Naive B cell (primary cell): ENCODE measurements around the gene ZYG11B. TPM values are rescaled to one million over a fixed set of nuclear protein-coding genes. Genes with fewer than 3 reads are reported as not detected.
"Not testable (repeated sequence)": the region's sequence is repeated elsewhere in the genome, so short reads cannot be mapped to it uniquely, and the experiment has no call there.

ENCODE experiments used
- ATAC-seq, 2 donors: fragments of 150-1000 bp; cut with Tn5 transposase; 2 replicates each; pipeline ENCODE4 v1.10.0; 2021; ENCODE audit warnings: low read depth in 2 of 2, mild to moderate bottlenecking in 2 of 2, moderate library complexity in 2 of 2
- DNase-seq: peaks from one replicate; pipeline ENCODE4 v3.0.0; 2022
- H3K27ac Mint-ChIP-seq, 6 donors: one replicate each; pipeline ENCODE4 v1.8.0; 2020 to 2022; ENCODE audit warnings: mild to moderate bottlenecking in 6 of 6, mixed read lengths in 6 of 6, moderate library complexity in 5 of 6, inconsistent platforms in 2 of 6
- H3K27me3 Mint-ChIP-seq, 3 donors: one replicate each; pipeline ENCODE4 v1.8.0; 2021 to 2022; ENCODE audit warnings: mixed read lengths in 3 of 3, mild to moderate bottlenecking in 1 of 3
- H3K36me3 Mint-ChIP-seq, 2 donors: one replicate each; pipeline ENCODE4 v1.8.0; 2020 to 2022; ENCODE audit warnings: mixed read lengths in 2 of 2, inconsistent platforms in 1 of 2, mild to moderate bottlenecking in 1 of 2
- H3K4me1 Mint-ChIP-seq, 3 donors: one replicate each; pipeline ENCODE4 v1.8.0; 2020 to 2022; ENCODE audit warnings: mixed read lengths in 3 of 3, inconsistent platforms in 1 of 3, mild to moderate bottlenecking in 1 of 3, moderate library complexity in 1 of 3
- H3K4me3 Mint-ChIP-seq, 8 donors: one replicate each; pipeline ENCODE4 v1.8.0; 2020 to 2022; ENCODE audit warnings: mild to moderate bottlenecking in 8 of 8, mixed read lengths in 8 of 8, moderate library complexity in 8 of 8, inconsistent platforms in 2 of 8
- H3K9me3 Mint-ChIP-seq, 7 donors: one replicate each; pipeline ENCODE4 v1.8.0; 2020 to 2022; ENCODE audit warnings: mixed read lengths in 7 of 7, mild to moderate bottlenecking in 5 of 7, inconsistent platforms in 2 of 7, moderate library complexity in 1 of 7
- polyA plus RNA-seq, 6 donors: library from polyadenylated mRNA; unstranded; fragments of 300-500 nt; fragmentation: Illumina TruSeq; gene quantifications; one replicate each; pipeline ENCODE4 v1.2.3, GENCODE V29; 2021; ENCODE audit warnings: low read depth in 6 of 6

ZYG11B gene
- polyA plus RNA-seq, 6 donors from 2014 or later, result 6.8 to 14.2 (median 12.9) TPM

- H3K36me3 Mint-ChIP-seq, result peaks cover 0 to 23% of the 10 kb centered on the region in 2 donors
- H3K4me3 Mint-ChIP-seq, result no peak overlapping the region
- no peak for ATAC-seq
- no peaks in the 10 kb centered on the region for H3K4me1 Mint-ChIP-seq
- H3K27ac Mint-ChIP-seq, result peak overlapping the region in 2 of 6 donors; percentile 2 to 38
- no peak for DNase-seq
- no peaks in the 10 kb centered on the region for H3K27me3 Mint-ChIP-seq
- no peaks in the 10 kb centered on the region for H3K9me3 Mint-ChIP-seq
Observed at GRCh38 chr1:52795464-52795863, 69.2 kb downstream of the ZYG11B start.

GRCh38 chr1:52798331-52798730 lies 72.1 kb downstream of the ZYG11B start:
- peaks cover 0 to 29% of the 10 kb centered on the region in 2 donors for H3K36me3 Mint-ChIP-seq
- H3K9me3 Mint-ChIP-seq, result no peaks in the 10 kb centered on the region
- H3K4me1 Mint-ChIP-seq, result no peaks in the 10 kb centered on the region
- no peak overlapping the region for H3K27ac Mint-ChIP-seq
- H3K27me3 Mint-ChIP-seq, result no peaks in the 10 kb centered on the region
- no peak overlapping the region for H3K4me3 Mint-ChIP-seq
- ATAC-seq (no peak), DNase-seq (no peak)

DNA sequence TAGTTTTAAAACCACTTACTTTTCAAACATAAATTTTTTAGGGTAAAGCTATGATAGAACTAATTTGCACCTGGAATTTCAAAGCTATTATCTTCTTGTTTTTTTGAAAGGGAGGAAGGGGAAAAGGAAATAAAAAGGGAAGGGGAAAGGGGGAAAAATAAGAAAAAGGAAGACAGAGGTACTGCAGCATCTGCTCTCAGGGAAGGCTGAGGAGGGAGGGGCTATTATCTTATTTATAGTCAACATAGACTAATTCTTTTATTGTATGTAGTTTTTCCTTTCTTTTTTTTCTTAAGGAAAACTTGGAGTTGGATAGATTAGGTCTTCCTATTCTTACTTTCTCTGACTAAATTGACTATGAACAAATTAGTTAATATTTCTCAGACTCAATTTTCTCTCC lies 74.8 kb downstream of the ZYG11B start:
- H3K9me3 Mint-ChIP-seq, result no peaks in the 10 kb centered on the region
- DNase-seq, result no peak
- H3K4me3 Mint-ChIP-seq, result no peak overlapping the region
- peak overlapping the region in 2 of 6 donors; percentile 50 to 77 for H3K27ac Mint-ChIP-seq
- no peaks in the 10 kb centered on the region for H3K4me1 Mint-ChIP-seq
- H3K27me3 Mint-ChIP-seq, result no peaks in the 10 kb centered on the region
- ATAC-seq, result no peak
- H3K36me3 Mint-ChIP-seq, result peaks cover 0 to 6% of the 10 kb centered on the region in 2 donors

GRCh38 chr1:52804083-52804482 lies 77.8 kb downstream of the ZYG11B start:
- not testable (repeated sequence) for H3K4me1 Mint-ChIP-seq, ATAC-seq, H3K4me3 Mint-ChIP-seq, H3K9me3 Mint-ChIP-seq, H3K27ac Mint-ChIP-seq, DNase-seq, H3K27me3 Mint-ChIP-seq, H3K36me3 Mint-ChIP-seq

- no peaks in the 10 kb centered on the region for H3K27me3 Mint-ChIP-seq
- H3K27ac Mint-ChIP-seq, result no peak overlapping the region
- ATAC-seq (no peak), DNase-seq (no peak)
- H3K36me3 Mint-ChIP-seq, result peaks cover 8 to 15% of the 10 kb centered on the region in 2 donors
- no peaks in the 10 kb centered on the region for H3K9me3 Mint-ChIP-seq
- H3K4me1 Mint-ChIP-seq, result no peaks in the 10 kb centered on the region
- H3K4me3 Mint-ChIP-seq, result no peak overlapping the region
Observed at GRCh38 chr1:52814465-52814864, 88.2 kb downstream of the ZYG11B start.

DNA sequence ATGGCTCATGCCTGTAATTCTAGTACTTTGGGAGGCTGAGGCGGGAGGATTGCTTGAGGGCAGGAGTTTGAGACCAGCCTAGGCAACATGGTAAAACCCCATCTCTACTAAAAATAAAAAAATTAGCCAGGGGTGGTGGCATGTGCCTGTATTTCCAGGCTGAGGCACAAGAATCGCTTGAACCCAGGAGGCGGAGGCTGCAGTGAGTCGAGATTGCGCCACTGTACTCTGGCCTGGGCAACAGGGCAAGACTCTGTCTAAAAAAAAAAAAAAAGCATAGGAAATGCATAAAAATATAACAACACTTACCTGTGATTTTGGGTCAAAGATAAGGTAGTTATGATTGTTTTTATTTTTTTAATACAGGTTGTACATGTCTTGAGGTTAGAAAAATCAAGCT lies 94.6 kb downstream of the ZYG11B start:
- H3K27me3 Mint-ChIP-seq, H3K9me3 Mint-ChIP-seq, ATAC-seq, H3K4me1 Mint-ChIP-seq, DNase-seq, H3K27ac Mint-ChIP-seq, H3K4me3 Mint-ChIP-seq: not testable (repeated sequence)
- H3K36me3 Mint-ChIP-seq, result peaks cover 0 to 14% of the 10 kb centered on the region in 2 donors

DNA sequence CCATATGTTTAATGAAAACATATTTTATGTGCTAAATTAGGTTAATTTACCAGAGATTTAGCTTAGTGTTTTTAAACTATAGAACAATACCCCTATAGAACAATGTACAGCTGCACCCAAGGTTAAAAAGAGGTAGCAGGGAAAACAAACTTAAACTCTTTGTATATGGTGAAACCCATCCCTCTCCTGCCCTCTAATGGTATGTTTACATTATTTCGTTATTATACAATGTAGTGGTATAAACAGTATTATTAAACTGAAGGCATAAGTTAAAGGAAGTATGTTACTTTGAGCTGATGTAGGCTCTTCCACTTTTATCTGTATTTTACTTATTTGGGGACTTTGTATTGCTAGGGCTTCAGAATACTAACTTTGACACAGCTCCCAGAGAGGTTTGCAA lies 99.6 kb downstream of the ZYG11B start:
- no peak for DNase-seq
- H3K27me3 Mint-ChIP-seq, result no peaks in the 10 kb centered on the region

GRCh38 chr1:52834798-52835197 lies 108.5 kb downstream of the ZYG11B start:
- DNase-seq (no peak), ATAC-seq (no peak)
- no peaks in the 10 kb centered on the region for H3K36me3 Mint-ChIP-seq
- peaks cover 4 to 11% (median 10%) of the 10 kb centered on the region in 3 donors for H3K27me3 Mint-ChIP-seq
- H3K27ac Mint-ChIP-seq, result no peak overlapping the region
- H3K4me1 Mint-ChIP-seq, result no peaks in the 10 kb centered on the region
- no peaks in the 10 kb centered on the region for H3K9me3 Mint-ChIP-seq
- no peak overlapping the region for H3K4me3 Mint-ChIP-seq

More for the DNA sequence above, 99.6 kb downstream of the ZYG11B start:
- H3K36me3 Mint-ChIP-seq, result peaks cover 0 to 10% of the 10 kb centered on the region in 2 donors
- no peak for ATAC-seq
- no peaks in the 10 kb centered on the region for H3K9me3 Mint-ChIP-seq
- no peak overlapping the region for H3K27ac Mint-ChIP-seq
- no peaks in the 10 kb centered on the region for H3K4me1 Mint-ChIP-seq
- H3K4me3 Mint-ChIP-seq, result no peak overlapping the region

- Mint-ChIP-seq H3K4me3 (no peak overlapping the region), H3K27ac (no peak overlapping the region), H3K36me3 (no peaks in the 10 kb centered on the region), H3K27me3 (peaks cover 9 to 13% (median 13%) of the 10 kb centered on the region in 3 donors), H3K4me1 (no peaks in the 10 kb centered on the region), H3K9me3 (peaks cover 0 to under 1% (median 0%) of the 10 kb centered on the region in 7 donors)
- ATAC-seq, result no peak
- no peak for DNase-seq
Observed at GRCh38 chr1:52836035-52836434, 109.8 kb downstream of the ZYG11B start.

GRCh38 chr1:52839175-52839574 lies 112.9 kb downstream of the ZYG11B start:
- ATAC-seq, H3K36me3 Mint-ChIP-seq, H3K27ac Mint-ChIP-seq, DNase-seq, H3K9me3 Mint-ChIP-seq, H3K4me1 Mint-ChIP-seq: not testable (repeated sequence)
- H3K4me3 Mint-ChIP-seq, result peak overlapping the region in 1 of 8 donors; percentile 6
- peaks cover 23 to 31% (median 26%) of the 10 kb centered on the region in 3 donors for H3K27me3 Mint-ChIP-seq

DNA sequence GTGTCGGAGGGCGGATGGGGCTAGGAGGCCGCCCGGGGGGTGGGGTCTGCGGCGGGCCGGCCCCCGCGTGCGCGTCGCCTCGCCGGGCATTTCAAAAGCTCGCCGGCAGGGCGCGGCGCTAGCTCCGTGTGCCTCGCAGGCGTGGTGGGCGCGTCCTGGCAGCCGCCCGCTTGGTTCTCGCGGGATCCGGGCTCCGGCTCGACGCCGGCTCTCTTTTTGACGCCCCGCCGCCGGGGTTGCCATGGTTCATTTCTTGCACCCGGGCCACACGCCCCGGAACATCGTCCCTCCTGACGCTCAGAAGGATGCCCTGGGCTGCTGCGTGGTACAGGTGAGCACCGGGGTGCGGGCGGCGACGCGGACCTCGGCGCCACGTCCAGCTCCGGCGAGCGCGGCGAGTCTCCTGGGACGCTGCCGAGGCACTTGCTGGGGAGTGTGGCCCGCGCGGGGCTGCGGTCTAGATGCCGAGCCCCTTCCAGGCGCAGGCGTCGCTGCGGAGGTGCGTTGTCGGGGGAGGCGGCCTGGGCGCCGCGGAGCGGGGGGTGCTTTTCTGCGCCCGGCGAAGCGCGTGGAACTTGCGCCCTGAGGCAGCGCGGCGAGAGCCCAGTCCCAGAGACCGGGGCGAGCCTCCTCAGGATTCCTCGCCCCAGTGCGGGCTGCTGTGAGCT lies 116.5 kb downstream of the ZYG11B start, which contains the start of gene ZYG11A:
TSS of gene ZYG11A (plus strand) at position 118 of the 668 bp plus-strand sequence. CDS start at position 242, 124 bp downstream.
- Mint-ChIP-seq H3K27ac (no peak within 1 kb of the TSS), H3K9me3 (peaks cover 0 to 2% (median 0%) of the 10 kb centered on the region in 7 donors), H3K4me1 (peaks cover 0 to 9% (median 0%) of the 10 kb centered on the region in 3 donors), H3K36me3 (no peaks in the 10 kb centered on the region), H3K27me3 (peaks cover 29 to 42% (median 29%) of the 10 kb centered on the region in 3 donors), H3K4me3 (peak within 1 kb of the TSS; percentile 48 to 91 (median 80))
- peak; percentile 91 to 93 for ATAC-seq
- peak; percentile 65 for DNase-seq

- not testable (repeated sequence) for H3K36me3 Mint-ChIP-seq, H3K9me3 Mint-ChIP-seq, ATAC-seq, H3K4me1 Mint-ChIP-seq, DNase-seq
- Mint-ChIP-seq H3K27ac (peak overlapping the region in 1 of 6 donors; percentile 12), H3K4me3 (peak overlapping the region in 1 of 8 donors; percentile 40), H3K27me3 (peaks cover 29 to 50% (median 29%) of the 10 kb centered on the region in 3 donors)
Observed at GRCh38 chr1:52845119-52845518, 118.9 kb downstream of the ZYG11B start.

DNA sequence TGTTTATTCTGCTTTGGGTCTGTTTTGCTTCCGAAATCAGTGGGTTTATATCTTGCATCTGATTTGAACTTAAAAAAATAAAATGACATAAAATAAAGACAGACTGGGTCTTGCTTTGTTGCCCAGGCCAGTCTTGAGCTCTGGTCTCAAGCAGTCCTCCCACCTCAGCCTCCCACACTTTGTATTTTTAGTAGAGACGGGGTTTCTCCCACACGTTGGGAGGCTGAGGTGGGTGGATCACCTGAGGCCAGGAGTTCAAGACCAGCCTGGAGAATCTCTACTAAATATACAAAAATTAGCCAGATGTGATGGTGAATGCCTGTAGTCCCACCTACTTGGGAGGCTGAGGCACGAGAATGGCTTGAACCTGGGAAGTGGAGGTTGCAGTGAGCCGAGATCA lies 122.2 kb downstream of the ZYG11B start:
- no peaks in the 10 kb centered on the region for H3K36me3 Mint-ChIP-seq
- no peak overlapping the region for H3K27ac Mint-ChIP-seq
- DNase-seq (no peak), ATAC-seq (no peak)
- no peak overlapping the region for H3K4me3 Mint-ChIP-seq
- peaks cover 0 to 6% (median 0%) of the 10 kb centered on the region in 3 donors for H3K4me1 Mint-ChIP-seq
- peaks cover 0 to 4% (median 0%) of the 10 kb centered on the region in 7 donors for H3K9me3 Mint-ChIP-seq
- H3K27me3 Mint-ChIP-seq, result peaks cover 24 to 47% (median 29%) of the 10 kb centered on the region in 3 donors

- Mint-ChIP-seq H3K9me3 (peaks cover 0 to 2% (median 0%) of the 10 kb centered on the region in 7 donors), H3K27me3 (peaks cover 12 to 29% (median 19%) of the 10 kb centered on the region in 3 donors), H3K4me1 (no peaks in the 10 kb centered on the region), H3K27ac (peak overlapping the region in 1 of 6 donors; percentile 49), H3K36me3 (no peaks in the 10 kb centered on the region), H3K4me3 (no peak overlapping the region)
- no peak for ATAC-seq
- no peak for DNase-seq
Observed at GRCh38 chr1:52850951-52851350, 124.7 kb downstream of the ZYG11B start.
